ENCODE results near the gene FIZ1.

DNA sequence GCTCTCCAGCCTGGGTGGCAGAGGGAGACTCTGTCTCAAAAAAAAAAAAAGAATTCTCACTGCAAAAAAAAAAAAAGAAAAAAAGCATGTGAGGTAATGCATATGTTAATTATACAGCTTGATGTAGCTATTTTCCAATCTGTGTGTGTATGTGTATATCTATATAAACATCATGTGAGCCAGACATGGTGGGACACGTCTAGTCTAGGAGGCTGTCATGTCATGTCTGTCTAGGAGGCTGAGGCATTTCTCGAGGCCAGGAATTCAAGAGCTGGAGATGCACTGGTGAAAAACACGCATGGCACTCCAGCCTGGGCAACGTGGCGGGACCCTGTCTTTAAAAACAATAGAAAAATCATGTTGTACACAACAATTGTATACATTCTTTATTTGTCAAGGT lies 47.1 kb downstream of the FIZ1 start:
- TF ChIP-seq CTCF (IDR thresholded peaks at IDR 0.05) = no peak
- no peak for TF ChIP-seq POLR2A (IDR thresholded peaks at IDR 0.05)
